ENCODE data around the gene C4BPB. TPM values are rescaled to one million over a fixed set of nuclear protein-coding genes. Genes with fewer than 3 reads are reported as not detected.

Gene C4BPB
- polyA plus RNA-seq, 1 donor (not counting 4 experiments of a cell fraction or from before 2014, with no cell fraction given) = not detected

DNA sequence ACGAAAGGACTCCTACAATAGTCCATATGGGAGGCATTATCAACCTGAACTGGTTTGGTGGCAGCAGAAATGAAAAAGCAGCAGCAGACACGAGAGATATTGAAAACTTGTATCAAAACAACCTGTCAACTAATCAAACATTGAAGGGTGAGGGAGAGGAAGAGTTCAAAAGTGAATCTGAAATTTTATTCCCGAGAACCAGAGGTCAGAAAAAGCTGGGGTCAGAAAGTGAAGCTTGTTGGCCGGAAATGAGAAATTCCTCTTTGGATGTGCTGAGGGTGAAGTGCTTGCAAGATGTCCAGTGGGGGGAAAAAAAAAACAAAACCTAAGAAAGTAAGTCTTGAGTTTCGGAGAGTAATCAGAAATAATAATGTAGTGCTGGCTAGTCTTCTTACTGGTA lies 13.5 kb downstream of the C4BPB start:
- H3K27me3 ChIP-seq (ENCODE audit: control insufficient read depth, extremely low read depth, insufficient read depth, low read length) = peaks cover 3% of the 10 kb centered on the region
- dilution Hi-C loops (cut with MboI; ENCODE audit: extremely low pct_ligation_motif_present, low sequenced_read_pairs) = no loop called here
- H3K36me3 ChIP-seq (ENCODE audit: control insufficient read depth in 2 of 2, extremely low read depth in 1 of 2, insufficient read depth in 2 of 2, low read length in 2 of 2) = no peaks in the 10 kb centered on the region
- no peaks in the 10 kb centered on the region for H3K9me3 ChIP-seq (ENCODE audit: control insufficient read depth, low read depth, low read length)
- TF ChIP-seq, protein P1, sequence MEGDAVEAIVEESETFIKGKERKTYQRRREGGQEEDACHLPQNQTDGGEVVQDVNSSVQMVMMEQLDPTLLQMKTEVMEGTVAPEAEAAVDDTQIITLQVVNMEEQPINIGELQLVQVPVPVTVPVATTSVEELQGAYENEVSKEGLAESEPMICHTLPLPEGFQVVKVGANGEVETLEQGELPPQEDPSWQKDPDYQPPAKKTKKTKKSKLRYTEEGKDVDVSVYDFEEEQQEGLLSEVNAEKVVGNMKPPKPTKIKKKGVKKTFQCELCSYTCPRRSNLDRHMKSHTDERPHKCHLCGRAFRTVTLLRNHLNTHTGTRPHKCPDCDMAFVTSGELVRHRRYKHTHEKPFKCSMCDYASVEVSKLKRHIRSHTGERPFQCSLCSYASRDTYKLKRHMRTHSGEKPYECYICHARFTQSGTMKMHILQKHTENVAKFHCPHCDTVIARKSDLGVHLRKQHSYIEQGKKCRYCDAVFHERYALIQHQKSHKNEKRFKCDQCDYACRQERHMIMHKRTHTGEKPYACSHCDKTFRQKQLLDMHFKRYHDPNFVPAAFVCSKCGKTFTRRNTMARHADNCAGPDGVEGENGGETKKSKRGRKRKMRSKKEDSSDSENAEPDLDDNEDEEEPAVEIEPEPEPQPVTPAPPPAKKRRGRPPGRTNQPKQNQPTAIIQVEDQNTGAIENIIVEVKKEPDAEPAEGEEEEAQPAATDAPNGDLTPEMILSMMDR (optimal IDR thresholded peaks at IDR 0.05 in 1 of 3, IDR thresholded peaks at IDR 0.05 in 1 of 3, conservative IDR thresholded peaks at IDR 0.05 in 1 of 3; ENCODE audit: extremely low read depth in 1 of 3, insufficient read depth in 2 of 3, low read length in 3 of 3) = no peak
- TF ChIP-seq EZH2 (IDR thresholded peaks at IDR 0.05; ENCODE audit: low read length) = no peak
- H2AFZ ChIP-seq (ENCODE audit: control insufficient read depth, low read length) = no peak overlapping the region
- H3K4me1 ChIP-seq (ENCODE audit: control insufficient read depth, extremely low read depth, insufficient read depth, low read length) = no peaks in the 10 kb centered on the region
- no peak overlapping the region for H3K4me3 ChIP-seq (ENCODE audit: control insufficient read depth in 2 of 3, extremely low read depth in 1 of 3, insufficient read depth in 2 of 3, low read depth in 1 of 3, low read length in 3 of 3)
- H3K4me2 ChIP-seq (ENCODE audit: control insufficient read depth, extremely low read depth, insufficient read depth, low read depth, low read length) = no peak overlapping the region
- no peak for DNase-seq (ENCODE audit: low read depth, low spot score)
- H4K20me1 ChIP-seq (ENCODE audit: control insufficient read depth, extremely low read depth, insufficient read depth, low read length) = no peaks in the 10 kb centered on the region
- H3K9me1 ChIP-seq (ENCODE audit: control insufficient read depth, extremely low read depth, insufficient read depth, low read length) = no peaks in the 10 kb centered on the region
- no peak for FAIRE-seq
- H3K9ac ChIP-seq (ENCODE audit: control insufficient read depth, extremely low read depth, insufficient read depth, low read length) = no peak overlapping the region
- H3K27ac ChIP-seq (ENCODE audit: control insufficient read depth, insufficient read depth, low read length) = no peak overlapping the region
- no peaks in the 10 kb centered on the region for H3K79me2 ChIP-seq (ENCODE audit: control insufficient read depth, insufficient read depth, low read length)

DNA sequence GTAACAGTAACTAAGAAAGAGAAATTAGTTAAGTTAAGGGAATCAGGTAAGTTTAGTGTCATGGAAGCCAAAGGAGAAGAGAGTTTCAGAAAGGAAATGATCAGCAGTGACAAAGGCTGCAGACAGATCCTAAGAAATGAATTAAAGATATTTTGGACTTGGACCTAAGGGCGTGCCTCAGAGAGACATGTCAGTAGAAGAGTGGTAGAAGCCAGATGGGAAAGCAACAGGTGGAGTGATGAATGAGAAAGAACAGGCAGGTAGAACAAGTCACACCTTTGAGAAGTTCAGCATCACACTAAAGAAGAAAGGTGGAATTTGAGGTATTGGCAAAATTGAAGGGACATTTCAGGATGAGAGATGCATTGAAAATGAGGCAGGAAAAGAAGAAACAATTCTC lies 14.0 kb downstream of the C4BPB start:
- TF ChIP-seq EZH2 (IDR thresholded peaks at IDR 0.05; ENCODE audit: low read length) = no peak
- TF ChIP-seq, protein P1 (optimal IDR thresholded peaks at IDR 0.05 in 1 of 3, IDR thresholded peaks at IDR 0.05 in 1 of 3, conservative IDR thresholded peaks at IDR 0.05 in 1 of 3; ENCODE audit: extremely low read depth in 1 of 3, insufficient read depth in 2 of 3, low read length in 3 of 3) = no peak
- Histone ChIP-seq H3K27ac (ENCODE audit: control insufficient read depth, insufficient read depth, low read length) (no peak overlapping the region), H3K36me3 (ENCODE audit: control insufficient read depth in 2 of 2, extremely low read depth in 1 of 2, insufficient read depth in 2 of 2, low read length in 2 of 2) (no peaks in the 10 kb centered on the region), H3K4me2 (ENCODE audit: control insufficient read depth, extremely low read depth, insufficient read depth, low read depth, low read length) (no peak overlapping the region), H3K4me1 (ENCODE audit: control insufficient read depth, extremely low read depth, insufficient read depth, low read length) (no peaks in the 10 kb centered on the region), H3K9ac (ENCODE audit: control insufficient read depth, extremely low read depth, insufficient read depth, low read length) (no peak overlapping the region), H3K4me3 (ENCODE audit: control insufficient read depth in 2 of 3, extremely low read depth in 1 of 3, insufficient read depth in 2 of 3, low read depth in 1 of 3, low read length in 3 of 3) (no peak overlapping the region), H2AFZ (ENCODE audit: control insufficient read depth, low read length) (no peak overlapping the region), H3K9me1 (ENCODE audit: control insufficient read depth, extremely low read depth, insufficient read depth, low read length) (no peaks in the 10 kb centered on the region), H3K9me3 (ENCODE audit: control insufficient read depth, low read depth, low read length) (no peaks in the 10 kb centered on the region), H3K27me3 (ENCODE audit: control insufficient read depth, extremely low read depth, insufficient read depth, low read length) (peaks cover 3% of the 10 kb centered on the region), H3K79me2 (ENCODE audit: control insufficient read depth, insufficient read depth, low read length) (no peaks in the 10 kb centered on the region), H4K20me1 (ENCODE audit: control insufficient read depth, extremely low read depth, insufficient read depth, low read length) (no peaks in the 10 kb centered on the region)
- dilution Hi-C loops (cut with MboI; ENCODE audit: extremely low pct_ligation_motif_present, low sequenced_read_pairs) = no loop called here
- no peak for DNase-seq (ENCODE audit: low read depth, low spot score)
- no peak for FAIRE-seq
